Prostate gland (tissue), 2 donors: Measurements from ENCODE around the gene CCDC27. TPM values are rescaled to one million over a fixed set of nuclear protein-coding genes. Genes with fewer than 3 reads are reported as not detected.

Source experiments
- DNase-seq: peaks from one replicate; pipeline ENCODE4 v3.0.0-alpha.2; 2019; ENCODE audit warnings: low spot score
- H3K27ac ChIP-seq, 2 donors: fragments of 200-600 bp; sonication (generic); 2 replicates each; pipeline ENCODE4 v1.5.1; 2017 to 2019
- H3K27me3 ChIP-seq: fragments of 200-600 bp; sonication (generic); replicated peaks from 2 replicates; pipeline ENCODE4 v1.5.1; 2019; ENCODE audit not compliant: insufficient read depth
- H3K36me3 ChIP-seq, 2 donors: fragments of 200-600 bp; sonication (generic); 1 replicate in 1 of 2; 2 replicates in 1 of 2; pipeline versions ENCODE4 v1.5.1 to v1.8.1; 2017 to 2019
- H3K4me1 ChIP-seq: fragments of 200-600 bp; sonication (generic); replicated peaks from 2 replicates; pipeline ENCODE4 v1.5.1; 2019
- H3K4me3 ChIP-seq, 2 donors: fragments of 200-600 bp; sonication (generic); 2 replicates each; pipeline ENCODE4 v1.5.1; 2017 to 2019
- H3K9me3 ChIP-seq: fragments of 200-600 bp; sonication (generic); 2 replicates; pipeline ENCODE4 v1.5.1; 2017
- POLR2A ChIP-seq: fragments of 450-650 bp; IDR thresholded peaks from one replicate; pipeline ENCODE4 v1.6.1; 2016; ENCODE audit warnings: antibody characterized with exemption, mild to moderate bottlenecking
- POLR2AphosphoS5 ChIP-seq: sonication (generic); formaldehyde crosslinking; IDR thresholded peaks from one replicate; pipeline ENCODE4 v1.6.1; 2017; ENCODE audit warnings: antibody characterized with exemption
- WGBS: methylation state at CpG from one replicate; pipeline ENCODE4 v1.1.5; 2018; 5-methylcytosine and 5-hydroxymethylcytosine counted together
- intact Hi-C: fragments of 100-400 bp; cut with DNase I; formaldehyde crosslinking; loops from one replicate; pipeline ENCODE4 v1.14.2; 2022
- total RNA-seq, 2 donors: library from RNA; depleted of rRNA; stranded (reverse); fragments of >200 nt; gene quantifications; one replicate each; pipeline ENCODE4 v1.1.0, GENCODE V29; 2016
- TF ChIP-seq, protein P1 (sequence below), 4 experiments: fragments of 200-600 bp in 2 of 4; fragments of 450-650 bp in 2 of 4; sonication (generic) in 2 of 4; IDR thresholded peaks; 1 replicate in 3 of 4; 2 replicates in 1 of 4; pipeline ENCODE4 v1.5.1; 2016 to 2019; ENCODE audit warnings: antibody characterized with exemption in 4 of 4, mild to moderate bottlenecking in 2 of 4, moderate library complexity in 2 of 4

CCDC27 gene
- total RNA-seq, 2 donors from 2014 or later: 0.97 TPM; not detected in 1

DNA sequence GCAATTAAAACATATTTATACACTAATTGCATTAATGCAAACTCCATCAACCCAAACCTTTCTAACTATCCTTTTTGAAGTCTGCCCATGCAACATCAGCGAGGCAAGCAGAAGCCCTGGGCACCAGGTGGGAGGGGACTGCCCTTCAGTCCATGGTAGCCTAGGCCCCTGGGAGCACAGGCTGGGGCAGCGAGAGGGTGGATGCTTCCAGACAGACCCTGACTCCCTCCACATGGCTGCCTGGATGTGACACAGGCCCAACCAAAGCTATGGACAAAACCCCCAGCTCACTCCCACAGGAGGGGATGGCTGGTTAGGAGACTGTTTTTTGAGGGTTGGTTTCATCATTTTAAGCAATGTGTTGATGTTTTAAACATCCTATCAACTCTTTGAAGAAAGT is 61.8 kb downstream of the CCDC27 start:
- no peaks in the 10 kb centered on the region for H3K4me1 ChIP-seq
- no peaks in the 10 kb centered on the region for H3K27me3 ChIP-seq
- intact Hi-C loops: no loop called here
- H3K4me3 ChIP-seq: no peak overlapping the region
- peaks cover 0 to 8% of the 10 kb centered on the region in 2 donors for H3K36me3 ChIP-seq
- no peak for TF ChIP-seq POLR2AphosphoS5
- TF ChIP-seq POLR2A: no peak
- TF ChIP-seq, protein P1, sequence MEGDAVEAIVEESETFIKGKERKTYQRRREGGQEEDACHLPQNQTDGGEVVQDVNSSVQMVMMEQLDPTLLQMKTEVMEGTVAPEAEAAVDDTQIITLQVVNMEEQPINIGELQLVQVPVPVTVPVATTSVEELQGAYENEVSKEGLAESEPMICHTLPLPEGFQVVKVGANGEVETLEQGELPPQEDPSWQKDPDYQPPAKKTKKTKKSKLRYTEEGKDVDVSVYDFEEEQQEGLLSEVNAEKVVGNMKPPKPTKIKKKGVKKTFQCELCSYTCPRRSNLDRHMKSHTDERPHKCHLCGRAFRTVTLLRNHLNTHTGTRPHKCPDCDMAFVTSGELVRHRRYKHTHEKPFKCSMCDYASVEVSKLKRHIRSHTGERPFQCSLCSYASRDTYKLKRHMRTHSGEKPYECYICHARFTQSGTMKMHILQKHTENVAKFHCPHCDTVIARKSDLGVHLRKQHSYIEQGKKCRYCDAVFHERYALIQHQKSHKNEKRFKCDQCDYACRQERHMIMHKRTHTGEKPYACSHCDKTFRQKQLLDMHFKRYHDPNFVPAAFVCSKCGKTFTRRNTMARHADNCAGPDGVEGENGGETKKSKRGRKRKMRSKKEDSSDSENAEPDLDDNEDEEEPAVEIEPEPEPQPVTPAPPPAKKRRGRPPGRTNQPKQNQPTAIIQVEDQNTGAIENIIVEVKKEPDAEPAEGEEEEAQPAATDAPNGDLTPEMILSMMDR (IDR thresholded peaks at IDR 0.05): no peak
- DNase-seq: no peak
- WGBS: 100% methylated on average over 2 of the region's 2 CpGs
- H3K27ac ChIP-seq: no peak overlapping the region
- no peaks in the 10 kb centered on the region for H3K9me3 ChIP-seq

DNA sequence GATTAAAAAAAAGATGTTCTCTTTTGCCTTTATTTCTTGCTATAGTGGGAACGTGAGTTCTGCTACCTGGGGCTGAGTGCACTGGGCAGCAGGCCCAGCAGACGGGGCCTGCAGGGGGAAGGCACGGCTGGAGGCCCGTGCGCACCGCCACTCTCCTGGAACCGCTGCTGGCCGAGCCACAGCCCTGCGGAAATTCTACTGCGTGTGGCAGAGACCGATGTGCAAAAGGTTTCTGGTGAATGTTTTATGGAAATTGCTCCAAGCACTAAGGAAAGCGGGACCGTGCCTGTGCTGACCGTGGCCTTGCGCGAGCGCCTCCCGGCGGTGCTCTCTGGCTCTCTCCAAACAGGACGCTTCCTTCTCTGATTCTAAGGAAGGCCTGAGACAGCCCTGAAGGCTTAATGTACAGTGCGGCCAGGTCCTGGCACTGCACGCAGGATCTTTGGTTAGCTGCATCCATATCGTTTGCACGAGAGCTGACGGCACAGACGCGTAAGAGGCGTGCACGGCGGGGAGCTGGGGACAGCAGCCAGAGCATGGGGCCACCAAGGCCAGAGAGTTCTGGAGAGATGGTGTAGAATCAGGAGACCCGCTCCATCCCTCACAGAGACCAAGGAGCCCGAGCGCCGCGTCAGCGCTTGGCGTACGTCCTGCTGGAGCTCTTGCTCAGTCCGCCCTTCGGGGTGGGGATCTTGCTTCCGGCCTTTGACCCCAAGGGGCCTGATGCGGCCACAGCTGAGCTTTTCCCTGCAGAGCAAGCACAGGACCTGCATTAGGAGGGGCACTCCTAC is 62.7 kb downstream of the CCDC27 start:
- no peaks in the 10 kb centered on the region for H3K27me3 ChIP-seq
- no peak for DNase-seq
- TF ChIP-seq POLR2A (no peak), POLR2AphosphoS5 (no peak)
- TF ChIP-seq, protein P1 (IDR thresholded peaks at IDR 0.05): no peak
- H3K27ac ChIP-seq: no peak overlapping the region
- WGBS: 92% methylated on average over 42 of the region's 42 CpGs
- no peaks in the 10 kb centered on the region for H3K9me3 ChIP-seq
- H3K4me1 ChIP-seq: no peaks in the 10 kb centered on the region
- intact Hi-C loops: no loop called here
- no peak overlapping the region for H3K4me3 ChIP-seq
- H3K36me3 ChIP-seq: peaks cover 0 to 8% of the 10 kb centered on the region in 2 donors

DNA sequence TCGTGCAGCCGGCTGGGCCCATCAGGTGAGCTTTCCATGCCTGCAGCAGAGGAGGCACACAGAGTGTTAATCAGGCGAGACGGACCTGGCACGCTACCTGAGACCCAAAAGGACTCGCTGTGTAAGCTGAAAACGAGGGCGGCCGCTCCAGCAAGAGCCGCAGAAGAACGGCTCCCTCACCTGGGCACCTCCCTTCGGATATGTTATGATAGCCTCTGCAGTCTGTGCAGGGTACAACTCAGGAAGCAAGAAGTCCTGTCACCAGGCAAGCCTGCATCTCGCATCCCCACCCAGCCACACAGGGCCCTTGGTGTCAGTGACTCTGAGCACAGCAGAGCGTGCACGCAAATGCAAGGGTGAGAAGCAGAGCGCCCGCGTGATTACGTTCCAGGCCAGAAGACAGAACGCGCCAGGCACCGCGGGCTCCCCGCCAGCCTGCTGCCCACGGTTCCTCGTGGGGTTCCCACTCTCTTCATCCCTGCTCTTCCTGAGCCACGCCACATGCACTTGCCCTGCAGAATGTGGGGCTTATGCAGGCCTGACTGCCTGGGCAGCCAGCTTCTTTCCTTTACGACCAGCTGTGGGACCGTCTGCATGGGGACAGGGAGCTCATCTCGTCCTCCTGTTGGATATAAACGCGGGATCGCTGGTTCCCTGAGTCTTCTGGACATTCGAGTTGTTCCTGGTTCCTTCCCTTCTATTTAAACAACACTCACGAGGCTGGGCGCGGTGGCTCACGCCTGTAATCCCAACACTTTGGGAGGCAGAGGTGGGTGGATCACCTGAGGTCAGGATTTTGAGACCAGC is 64.3 kb downstream of the CCDC27 start:
- TF ChIP-seq, protein P1 (IDR thresholded peaks at IDR 0.05): no peak
- TF ChIP-seq POLR2A: no peak
- TF ChIP-seq POLR2AphosphoS5: no peak
- no peaks in the 10 kb centered on the region for H3K9me3 ChIP-seq
- no peak overlapping the region for H3K4me3 ChIP-seq
- intact Hi-C loops: no loop called here
- no peaks in the 10 kb centered on the region for H3K4me1 ChIP-seq
- no peaks in the 10 kb centered on the region for H3K27me3 ChIP-seq
- 88% methylated on average over 38 of the region's 38 CpGs for WGBS
- H3K27ac ChIP-seq: no peak overlapping the region
- peaks cover 0 to 8% of the 10 kb centered on the region in 2 donors for H3K36me3 ChIP-seq
- DNase-seq: no peak

DNA sequence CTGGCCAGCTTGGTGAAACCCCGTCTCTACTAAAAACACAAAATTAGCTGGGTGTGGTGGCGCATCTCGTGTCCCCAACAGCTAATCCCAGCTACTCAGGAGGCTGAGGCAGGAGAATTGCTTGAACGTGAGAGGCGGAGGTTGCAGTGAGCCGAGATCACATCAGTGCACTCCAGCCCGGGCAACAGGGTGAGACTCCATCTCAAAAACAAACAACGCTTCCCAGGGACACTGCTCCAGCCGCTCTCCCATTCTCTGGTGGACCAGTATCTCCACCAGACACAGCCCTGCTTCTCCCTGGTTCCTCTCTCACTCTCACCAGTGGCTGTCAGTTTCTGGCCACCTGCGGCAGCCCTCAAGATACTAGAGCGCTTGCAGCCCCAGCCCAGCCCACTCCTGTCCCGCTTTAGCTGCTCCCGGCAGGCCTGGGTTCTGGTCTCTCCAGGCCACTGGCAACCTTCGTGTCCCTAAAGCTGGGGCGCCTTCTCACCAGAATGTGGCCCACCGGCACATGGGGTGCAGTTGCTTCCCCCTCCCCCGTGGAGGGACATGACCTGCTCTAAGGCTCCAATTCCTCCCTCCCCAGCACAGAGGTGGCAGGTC is 65.0 kb downstream of the CCDC27 start:
- Histone ChIP-seq H3K27me3 (no peaks in the 10 kb centered on the region), H3K36me3 (peaks cover 0 to 9% of the 10 kb centered on the region in 2 donors), H3K9me3 (no peaks in the 10 kb centered on the region), H3K4me3 (no peak overlapping the region), H3K4me1 (no peaks in the 10 kb centered on the region), H3K27ac (no peak overlapping the region)
- TF ChIP-seq, protein P1 (IDR thresholded peaks at IDR 0.05): no peak
- TF ChIP-seq POLR2A (no peak), POLR2AphosphoS5 (no peak)
- intact Hi-C loops: no loop called here
- DNase-seq: no peak
- 93% methylated on average over 17 of the region's 17 CpGs for WGBS
